Endothelial cell (in vitro differentiated cells): ENCODE data around the gene DGCR2. TPM values are rescaled to one million over a fixed set of nuclear protein-coding genes. Genes with fewer than 3 reads are reported as not detected.

Experiments
- DNase-seq: peaks from one replicate; pipeline ENCODE4 v3.0.0; 2021; ENCODE audit warnings: low spot score
- H3K27ac Mint-ChIP-seq: one replicate; pipeline ENCODE4 v1.8.0; 2021; ENCODE audit warnings: mixed read lengths, inconsistent platforms; ENCODE audit not compliant: unreplicated experiment
- H3K27me3 Mint-ChIP-seq: one replicate; pipeline ENCODE4 v1.8.0; 2021; ENCODE audit warnings: mild to moderate bottlenecking, moderate library complexity, mixed read lengths, inconsistent platforms; ENCODE audit not compliant: unreplicated experiment
- H3K36me3 Mint-ChIP-seq: one replicate; pipeline ENCODE4 v1.8.0; 2021; ENCODE audit warnings: mild to moderate bottlenecking, low read depth, mixed read lengths, inconsistent platforms; ENCODE audit not compliant: unreplicated experiment
- H3K4me1 Mint-ChIP-seq: one replicate; pipeline ENCODE4 v1.8.0; 2021; ENCODE audit warnings: mild to moderate bottlenecking, mixed read lengths, inconsistent platforms; ENCODE audit not compliant: unreplicated experiment
- H3K4me3 Mint-ChIP-seq: one replicate; pipeline ENCODE4 v1.8.0; 2021; ENCODE audit warnings: mild to moderate bottlenecking, mixed read lengths, inconsistent platforms; ENCODE audit not compliant: unreplicated experiment
- H3K9me3 Mint-ChIP-seq: one replicate; pipeline ENCODE4 v1.8.0; 2021; ENCODE audit warnings: mixed read lengths, inconsistent platforms; ENCODE audit not compliant: unreplicated experiment
- total RNA-seq: library from RNA; stranded (reverse); fragmentation: NEBNext Ultra II Directional; extraction: Animal tissue kit (Norgen Biotek cat#: 25700); gene quantifications from one replicate; pipeline ENCODE4 v1.2.1, GENCODE V29; 2021; ENCODE audit not compliant: unreplicated experiment
- TF ChIP-seq, protein P1 (sequence below): fragments of 200-600 bp; sonication (generic); IDR thresholded peaks from one replicate; pipeline ENCODE4 v1.5.0; 2021; ENCODE audit warnings: antibody characterized with exemption; ENCODE audit not compliant: unreplicated experiment

The DGCR2 gene
- total RNA-seq, 1 donor from 2014 or later, result 46.7 TPM

GRCh38 chr22:19069451-19069850 is 52.8 kb downstream of the DGCR2 start:
- TF ChIP-seq, protein P1, sequence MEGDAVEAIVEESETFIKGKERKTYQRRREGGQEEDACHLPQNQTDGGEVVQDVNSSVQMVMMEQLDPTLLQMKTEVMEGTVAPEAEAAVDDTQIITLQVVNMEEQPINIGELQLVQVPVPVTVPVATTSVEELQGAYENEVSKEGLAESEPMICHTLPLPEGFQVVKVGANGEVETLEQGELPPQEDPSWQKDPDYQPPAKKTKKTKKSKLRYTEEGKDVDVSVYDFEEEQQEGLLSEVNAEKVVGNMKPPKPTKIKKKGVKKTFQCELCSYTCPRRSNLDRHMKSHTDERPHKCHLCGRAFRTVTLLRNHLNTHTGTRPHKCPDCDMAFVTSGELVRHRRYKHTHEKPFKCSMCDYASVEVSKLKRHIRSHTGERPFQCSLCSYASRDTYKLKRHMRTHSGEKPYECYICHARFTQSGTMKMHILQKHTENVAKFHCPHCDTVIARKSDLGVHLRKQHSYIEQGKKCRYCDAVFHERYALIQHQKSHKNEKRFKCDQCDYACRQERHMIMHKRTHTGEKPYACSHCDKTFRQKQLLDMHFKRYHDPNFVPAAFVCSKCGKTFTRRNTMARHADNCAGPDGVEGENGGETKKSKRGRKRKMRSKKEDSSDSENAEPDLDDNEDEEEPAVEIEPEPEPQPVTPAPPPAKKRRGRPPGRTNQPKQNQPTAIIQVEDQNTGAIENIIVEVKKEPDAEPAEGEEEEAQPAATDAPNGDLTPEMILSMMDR, result no peak
- no peak for DNase-seq
- no peak overlapping the region for H3K4me3 Mint-ChIP-seq
- H3K27ac Mint-ChIP-seq, result no peak overlapping the region
- H3K9me3 Mint-ChIP-seq, result no peaks in the 10 kb centered on the region
- peaks cover 1% of the 10 kb centered on the region for H3K27me3 Mint-ChIP-seq
- H3K36me3 Mint-ChIP-seq, result peaks cover 21% of the 10 kb centered on the region
- H3K4me1 Mint-ChIP-seq, result no peaks in the 10 kb centered on the region

- Mint-ChIP-seq H3K27me3 (peaks cover 1% of the 10 kb centered on the region), H3K4me1 (no peaks in the 10 kb centered on the region), H3K36me3 (peaks cover 22% of the 10 kb centered on the region), H3K9me3 (no peaks in the 10 kb centered on the region), H3K27ac (peak overlapping the region; percentile 42), H3K4me3 (no peak overlapping the region)
- TF ChIP-seq, protein P1, result no peak
- no peak for DNase-seq
Observed at GRCh38 chr22:19068784-19069271, 53.4 kb downstream of the DGCR2 start.

DNA sequence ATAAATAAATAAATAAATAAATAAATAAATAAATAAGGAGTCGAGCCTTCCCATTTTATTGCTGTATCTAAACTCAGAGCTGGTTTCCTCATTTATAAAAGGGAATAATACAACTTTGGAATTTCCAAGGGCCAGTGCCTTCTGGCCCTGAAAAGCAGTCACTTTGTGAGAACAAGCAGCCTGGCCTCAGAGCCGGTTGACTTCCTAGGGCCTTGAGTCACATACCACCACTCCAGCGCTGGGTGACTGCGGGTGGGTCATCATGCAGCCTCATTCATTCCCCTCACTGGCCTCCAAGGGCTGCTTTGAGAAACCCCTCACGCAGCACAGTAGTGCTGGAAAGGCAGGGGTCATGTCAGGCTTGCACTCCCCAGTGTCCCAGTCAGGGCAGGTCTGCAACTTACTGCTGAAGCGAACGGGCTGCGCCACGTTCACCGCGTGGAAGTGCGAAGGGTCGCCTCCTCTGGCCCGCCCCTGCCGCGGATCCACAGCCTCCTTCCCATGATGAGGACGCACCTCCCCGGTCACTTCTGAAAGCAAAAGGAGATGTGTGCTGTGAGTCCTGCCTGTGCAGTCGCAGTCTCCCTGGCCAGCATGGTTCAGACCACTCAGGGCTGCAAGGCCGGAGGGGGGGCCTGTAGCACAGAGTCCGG is 54.4 kb downstream of the DGCR2 start:
- Mint-ChIP-seq H3K27ac (no peak overlapping the region), H3K9me3 (no peaks in the 10 kb centered on the region), H3K4me3 (no peak overlapping the region), H3K36me3 (peaks cover 23% of the 10 kb centered on the region), H3K4me1 (no peaks in the 10 kb centered on the region), H3K27me3 (peaks cover 1% of the 10 kb centered on the region)
- TF ChIP-seq, protein P1, result no peak
- no peak for DNase-seq

DNA sequence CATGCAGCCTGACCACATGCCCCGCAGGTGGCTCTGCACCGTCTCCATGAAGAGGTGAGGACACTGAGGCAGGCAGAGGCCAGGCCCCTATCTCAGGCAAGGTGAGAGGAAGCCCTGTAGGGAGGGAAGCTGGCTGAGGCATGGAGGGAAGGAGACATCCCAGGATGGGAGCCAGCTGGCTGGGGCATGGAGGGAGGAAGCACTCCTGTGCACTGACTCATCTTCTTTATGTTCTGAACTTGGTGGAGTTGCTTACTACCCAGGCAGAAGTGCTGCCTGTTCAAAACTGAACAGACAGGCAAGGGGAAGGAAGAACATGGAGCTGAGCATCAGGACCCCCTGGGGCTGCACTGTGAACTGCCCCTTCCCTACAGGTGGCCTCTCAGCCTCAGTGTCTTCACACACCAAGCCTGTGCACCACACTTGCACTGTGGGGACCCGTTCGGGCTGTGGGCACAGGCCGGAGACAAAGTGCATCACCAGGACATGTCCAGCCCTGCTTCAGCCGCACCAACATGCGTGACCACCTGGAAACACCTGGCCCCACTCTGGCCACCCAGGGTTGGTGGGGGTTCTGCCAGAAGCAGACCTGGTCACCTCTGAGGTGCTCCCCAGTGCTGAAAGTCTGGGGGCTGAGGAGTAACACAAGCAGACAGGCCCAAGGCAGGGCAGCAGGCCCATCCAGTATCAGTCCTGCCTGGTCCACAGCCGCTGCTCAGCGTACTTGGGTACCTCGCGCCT is 55.5 kb downstream of the DGCR2 start:
- Mint-ChIP-seq H3K4me3 (no peak overlapping the region), H3K4me1 (no peaks in the 10 kb centered on the region), H3K27ac (no peak overlapping the region), H3K27me3 (no peaks in the 10 kb centered on the region), H3K36me3 (peaks cover 25% of the 10 kb centered on the region), H3K9me3 (no peaks in the 10 kb centered on the region)
- TF ChIP-seq, protein P1, result no peak
- no peak for DNase-seq

DNA sequence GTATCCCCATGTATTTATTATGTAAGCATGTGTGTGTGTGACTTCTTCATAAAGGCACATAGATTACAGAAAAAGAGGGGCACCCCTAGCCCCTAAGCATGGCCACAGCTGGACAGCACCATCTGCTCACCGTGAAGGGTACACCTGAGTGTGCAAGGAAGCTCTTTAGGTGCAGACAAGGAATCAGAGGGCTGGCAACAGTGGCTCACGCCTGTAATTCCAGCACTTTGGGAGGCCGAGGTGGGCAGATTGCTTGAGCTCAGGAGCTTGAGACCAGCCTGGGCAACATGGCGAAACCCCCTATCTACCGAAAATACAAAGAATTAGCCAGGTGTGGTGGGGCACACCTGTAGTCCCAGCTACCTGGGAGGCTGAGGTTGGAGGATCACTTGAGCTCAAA is 56.3 kb downstream of the DGCR2 start:
- H3K4me1 Mint-ChIP-seq, result no peaks in the 10 kb centered on the region
- DNase-seq, result no peak
- no peak overlapping the region for H3K27ac Mint-ChIP-seq
- no peaks in the 10 kb centered on the region for H3K9me3 Mint-ChIP-seq
- H3K27me3 Mint-ChIP-seq, result no peaks in the 10 kb centered on the region
- peaks cover 21% of the 10 kb centered on the region for H3K36me3 Mint-ChIP-seq
- TF ChIP-seq, protein P1, result no peak
- peak overlapping the region; percentile 54 for H3K4me3 Mint-ChIP-seq
